SK-N-MC (cell line): ENCODE measurements around the gene ZNF316.

Source experiments
- DNase-seq: peaks from one replicate; pipeline ENCODE4 v3.0.0-alpha.2; 2011; ENCODE audit warnings: low read depth, low spot score
- H3K27ac ChIP-seq: fragments of 200-600 bp; sonication (generic); 2 replicates; pipeline ENCODE4 v1.5.1; 2016; ENCODE audit warnings: mixed run types
- H3K36me3 ChIP-seq: fragments of 200-600 bp; sonication (generic); 2 replicates; pipeline ENCODE4 v1.6.1; 2017; ENCODE audit warnings: antibody characterized with exemption, low read length, mixed read lengths; ENCODE audit not compliant: insufficient read depth
- H3K4me3 ChIP-seq: fragments of 200-600 bp; sonication (generic); 2 replicates; pipeline ENCODE4 v1.5.1; 2016
- H3K9ac ChIP-seq: fragments of 200-600 bp; sonication (generic); 2 replicates; pipeline ENCODE4 v1.8.0; 2017; ENCODE audit warnings: mixed run types, mixed read lengths; ENCODE audit not compliant: insufficient read length
- H3K9me3 ChIP-seq: fragments of 200-600 bp; sonication (generic); 2 replicates; pipeline ENCODE4 v1.6.1; 2017; ENCODE audit warnings: low read depth, mild to moderate bottlenecking, antibody characterized with exemption, low read length, moderate library complexity, mixed read lengths
- EZH2 ChIP-seq: fragments of 200-600 bp; sonication (generic); IDR thresholded peaks from one replicate; pipeline ENCODE4 v1.6.1; 2017; ENCODE audit warnings: antibody characterized with exemption
- FOXP2 ChIP-seq: optimal IDR thresholded peaks from 2 replicates; pipeline ENCODE3; 2011; ENCODE audit warnings: mild to moderate bottlenecking, moderate library complexity; ENCODE audit not compliant: insufficient read depth; ENCODE audit errors: extremely low read length, control extremely low read depth
- POLR2AphosphoS5 ChIP-seq: IDR thresholded peaks from 2 replicates; pipeline ENCODE4 v1.6.1; 2012; ENCODE audit warnings: mild to moderate bottlenecking, low read depth, low read length, borderline replicate concordance

Gene ZNF316

DNA sequence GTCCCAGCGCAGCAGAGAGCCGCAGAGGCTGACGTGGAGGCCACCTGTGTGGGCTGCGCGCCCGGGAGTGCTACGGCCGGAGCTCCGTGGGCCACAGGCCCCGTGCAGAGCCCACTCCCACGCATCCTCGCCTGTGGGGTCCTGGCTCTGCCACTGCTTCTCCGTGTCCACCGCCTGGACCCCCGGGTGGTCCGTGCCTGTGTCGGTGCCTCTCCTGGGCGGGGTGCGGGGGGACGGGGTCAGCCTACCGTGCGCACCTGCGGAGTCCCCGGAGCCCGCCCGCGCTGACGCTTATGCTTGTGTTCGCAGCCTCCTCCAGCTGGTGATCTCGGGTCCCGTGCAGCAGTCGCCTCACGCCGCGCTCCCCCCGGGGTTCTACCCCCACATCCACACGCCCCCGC is 29.5 kb upstream of the ZNF316 start:
- no peak overlapping the region for H3K9ac ChIP-seq
- no peaks in the 10 kb centered on the region for H3K9me3 ChIP-seq
- no peak overlapping the region for H3K27ac ChIP-seq
- H3K36me3 ChIP-seq, result peaks cover 3% of the 10 kb centered on the region
- no peak for TF ChIP-seq FOXP2
- no peak for TF ChIP-seq POLR2AphosphoS5
- DNase-seq, result no peak
- no peak overlapping the region for H3K4me3 ChIP-seq

DNA sequence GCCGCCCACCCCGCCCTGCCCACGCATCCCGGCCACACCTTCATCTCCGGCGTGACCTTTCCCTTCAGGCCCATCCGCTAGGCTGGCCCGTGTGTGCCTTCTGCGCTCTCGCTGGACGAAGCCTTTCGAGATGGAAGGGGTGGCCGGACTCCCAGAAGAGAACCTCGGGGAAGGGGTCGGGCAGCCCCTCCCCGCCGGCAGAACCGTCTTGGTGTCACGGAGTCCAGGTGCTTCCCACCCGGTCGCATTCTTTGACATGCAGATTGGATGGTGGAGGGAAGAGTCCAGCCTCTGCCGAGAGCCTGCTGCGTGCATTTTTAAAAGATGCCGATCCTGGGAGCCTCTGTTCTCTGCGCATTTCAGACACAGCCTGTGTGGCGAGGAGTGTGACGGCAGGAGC is 29.0 kb upstream of the ZNF316 start:
- Histone ChIP-seq H3K27ac (no peak overlapping the region), H3K9ac (no peak overlapping the region), H3K9me3 (no peaks in the 10 kb centered on the region), H3K4me3 (no peak overlapping the region), H3K36me3 (no peaks in the 10 kb centered on the region)
- DNase-seq, result no peak
- no peak for TF ChIP-seq EZH2
- no peak for TF ChIP-seq POLR2AphosphoS5
- TF ChIP-seq FOXP2, result no peak

DNA sequence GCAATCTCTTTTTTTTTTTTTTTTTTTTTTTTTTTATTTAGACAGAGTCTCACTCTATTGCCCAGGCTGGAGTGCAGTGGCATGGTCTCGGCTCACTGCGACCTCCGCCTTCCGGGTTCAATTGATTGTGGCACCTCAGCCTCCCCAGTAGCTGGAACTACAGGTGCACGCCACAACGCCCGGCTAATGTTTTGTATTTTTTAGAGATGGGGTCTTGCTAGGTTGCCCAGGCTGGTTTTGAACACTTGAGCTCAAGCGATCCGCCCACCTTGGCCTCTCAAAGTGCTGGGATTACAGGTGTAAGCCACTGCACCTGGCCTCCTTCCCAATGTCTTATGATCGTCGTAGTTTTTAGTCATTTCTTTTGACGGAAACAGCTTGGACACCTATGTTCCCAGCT is 28.3 kb upstream of the ZNF316 start:
- DNase-seq, result no peak
- Histone ChIP-seq H3K27ac (no peak overlapping the region), H3K9ac (no peak overlapping the region), H3K4me3 (no peak overlapping the region), H3K36me3 (no peaks in the 10 kb centered on the region), H3K9me3 (no peaks in the 10 kb centered on the region)
- no peak for TF ChIP-seq POLR2AphosphoS5
- TF ChIP-seq FOXP2, result no peak
- no peak for TF ChIP-seq EZH2

DNA sequence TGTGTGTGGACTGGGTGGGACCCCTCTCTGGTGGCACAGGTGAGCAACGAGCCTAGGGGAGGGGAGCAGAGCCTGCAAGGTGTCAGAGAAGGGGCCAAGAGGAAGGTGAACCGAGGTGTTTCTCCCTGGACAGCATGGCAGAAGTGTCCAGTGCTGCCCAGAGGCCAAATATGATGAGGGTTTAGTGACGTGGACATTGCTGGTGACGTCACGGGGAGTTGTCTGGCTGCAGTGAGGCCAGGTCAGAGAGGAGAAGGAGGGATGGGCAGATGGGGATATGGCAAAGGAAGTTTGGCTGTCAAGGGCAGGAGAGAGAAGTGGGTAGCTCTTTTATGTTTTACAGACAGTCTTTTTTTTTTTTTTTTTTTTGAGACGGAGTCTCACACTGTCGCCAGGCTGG is 24.3 kb upstream of the ZNF316 start:
- H3K27ac ChIP-seq, result no peak overlapping the region
- no peaks in the 10 kb centered on the region for H3K9me3 ChIP-seq
- no peak overlapping the region for H3K4me3 ChIP-seq
- DNase-seq, result no peak
- TF ChIP-seq POLR2AphosphoS5 (no peak), FOXP2 (no peak), EZH2 (no peak)
- H3K9ac ChIP-seq, result no peak overlapping the region
- H3K36me3 ChIP-seq, result no peaks in the 10 kb centered on the region

DNA sequence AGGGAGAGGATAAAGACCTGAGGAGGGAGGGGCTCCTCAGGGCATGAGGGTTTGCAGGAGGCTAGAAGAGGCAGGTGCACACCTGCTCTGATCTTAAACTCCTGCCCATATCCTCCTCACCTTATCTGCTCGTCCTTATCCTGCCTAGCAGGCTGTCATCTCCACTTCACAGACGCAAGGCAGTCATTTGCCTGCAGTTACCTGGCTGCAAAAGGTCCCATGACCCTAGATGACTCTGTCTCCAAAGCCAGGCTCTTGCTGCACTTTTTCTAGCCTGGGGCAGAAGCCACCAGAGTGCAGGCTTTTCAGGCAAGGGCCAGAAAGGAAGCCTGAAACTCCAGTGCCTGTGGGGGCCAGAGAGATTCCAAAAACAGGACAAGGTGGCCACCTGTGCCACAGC is 23.4 kb upstream of the ZNF316 start:
- Histone ChIP-seq H3K9me3 (no peaks in the 10 kb centered on the region), H3K27ac (no peak overlapping the region), H3K4me3 (no peak overlapping the region), H3K9ac (no peak overlapping the region), H3K36me3 (no peaks in the 10 kb centered on the region)
- TF ChIP-seq POLR2AphosphoS5 (no peak), EZH2 (no peak), FOXP2 (no peak)
- no peak for DNase-seq

DNA sequence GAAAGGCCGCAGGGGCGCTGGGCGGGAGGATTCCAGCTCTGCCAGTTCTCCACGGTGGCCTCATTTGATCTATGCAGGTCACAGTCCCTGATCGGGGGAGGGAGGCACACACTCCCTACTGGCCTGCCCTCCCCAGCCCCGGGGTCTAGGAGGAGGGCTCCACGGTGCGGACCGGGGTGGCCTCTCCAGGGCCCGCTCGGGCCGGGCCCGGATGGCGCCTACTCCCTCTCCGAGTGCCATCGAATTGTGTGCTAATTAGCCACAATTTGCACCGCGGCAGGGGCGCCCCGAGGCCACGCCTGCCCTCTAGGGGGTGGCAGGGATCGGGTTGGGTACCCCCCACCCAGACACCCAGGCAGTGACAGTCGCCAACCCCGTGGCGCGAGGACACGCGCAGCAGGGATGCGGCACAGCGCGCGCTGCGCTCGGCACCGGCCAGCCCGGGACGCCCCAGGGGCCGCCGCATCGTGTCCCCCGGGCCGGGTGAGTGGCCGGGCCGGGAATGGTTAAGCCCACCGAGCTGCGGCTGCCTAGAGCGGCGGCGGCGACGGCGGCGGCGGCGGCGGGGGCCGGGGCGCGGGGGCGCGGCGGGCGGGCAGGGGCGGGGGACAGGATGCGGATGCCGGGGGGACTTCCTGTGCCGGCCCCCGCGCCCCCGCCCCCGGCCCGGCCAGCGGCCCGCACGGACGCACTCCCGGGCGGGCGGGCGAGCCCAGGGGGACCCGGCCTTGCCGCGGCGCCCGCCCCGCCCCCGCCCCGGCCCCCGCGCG is 22.0 kb upstream of the ZNF316 start, which contains the start of gene ZNF853:
ZNF853 (plus strand) TSS at position 658 of the 770 bp plus-strand sequence. CDS start 565 bp downstream, outside the sequence.
- no peak for TF ChIP-seq FOXP2
- TF ChIP-seq POLR2AphosphoS5, result no peak
- TF ChIP-seq EZH2, result no peak
- Histone ChIP-seq H3K27ac (no peak within 1 kb of the TSS), H3K9me3 (no peaks in the 10 kb centered on the region), H3K36me3 (no peaks in the 10 kb centered on the region), H3K4me3 (peak within 1 kb of the TSS; percentile 77), H3K9ac (peak within 1 kb of the TSS; percentile 45)
- DNase-seq, result no peak

DNA sequence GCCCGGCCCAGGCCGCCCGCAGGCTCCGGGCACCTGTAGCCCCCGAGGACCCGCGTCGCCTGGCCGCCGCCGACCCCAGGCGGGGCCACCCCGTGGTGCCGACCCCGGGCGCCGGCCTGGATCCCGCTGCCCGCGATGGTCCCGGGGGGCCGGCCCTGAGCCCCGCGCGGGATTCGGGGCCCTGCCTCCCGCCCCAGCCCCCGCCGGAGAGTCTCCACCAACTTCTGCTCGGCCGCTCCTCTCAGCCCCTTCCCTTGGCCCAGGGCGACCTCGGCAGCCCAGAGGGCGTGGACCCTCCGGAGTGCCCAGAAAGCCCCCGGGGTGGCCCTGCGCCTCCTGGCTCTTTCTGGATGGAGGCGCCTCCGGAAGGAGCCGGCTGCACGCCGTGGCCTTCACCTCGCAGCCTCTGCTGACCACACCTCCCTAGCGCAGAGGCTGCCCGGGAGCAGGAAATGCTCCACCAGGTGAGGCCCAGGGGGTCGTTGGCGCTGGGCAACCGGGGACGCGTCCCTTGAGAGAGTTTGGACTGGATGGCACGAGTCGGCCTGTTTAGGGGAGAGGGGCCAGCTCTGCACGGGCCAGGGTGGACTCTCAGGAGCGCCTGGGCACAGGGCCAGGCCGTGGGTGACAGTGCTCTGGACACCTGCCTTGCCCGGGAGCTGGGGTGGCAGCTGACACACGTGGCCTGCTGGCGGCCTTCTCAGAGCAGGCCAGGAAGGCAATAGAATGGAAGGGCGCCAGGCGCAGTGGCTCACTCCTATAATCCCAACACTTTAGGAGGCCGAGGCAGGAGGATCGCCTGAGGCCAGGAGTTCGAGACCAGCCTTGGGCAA is 21.2 kb upstream of the ZNF316 start:
- peak overlapping the region; percentile 67 for H3K4me3 ChIP-seq
- no peak for DNase-seq
- H3K27ac ChIP-seq, result no peak overlapping the region
- no peaks in the 10 kb centered on the region for H3K36me3 ChIP-seq
- H3K9me3 ChIP-seq, result no peaks in the 10 kb centered on the region
- no peak overlapping the region for H3K9ac ChIP-seq
- TF ChIP-seq FOXP2, result no peak
- no peak for TF ChIP-seq POLR2AphosphoS5
- no peak for TF ChIP-seq EZH2

DNA sequence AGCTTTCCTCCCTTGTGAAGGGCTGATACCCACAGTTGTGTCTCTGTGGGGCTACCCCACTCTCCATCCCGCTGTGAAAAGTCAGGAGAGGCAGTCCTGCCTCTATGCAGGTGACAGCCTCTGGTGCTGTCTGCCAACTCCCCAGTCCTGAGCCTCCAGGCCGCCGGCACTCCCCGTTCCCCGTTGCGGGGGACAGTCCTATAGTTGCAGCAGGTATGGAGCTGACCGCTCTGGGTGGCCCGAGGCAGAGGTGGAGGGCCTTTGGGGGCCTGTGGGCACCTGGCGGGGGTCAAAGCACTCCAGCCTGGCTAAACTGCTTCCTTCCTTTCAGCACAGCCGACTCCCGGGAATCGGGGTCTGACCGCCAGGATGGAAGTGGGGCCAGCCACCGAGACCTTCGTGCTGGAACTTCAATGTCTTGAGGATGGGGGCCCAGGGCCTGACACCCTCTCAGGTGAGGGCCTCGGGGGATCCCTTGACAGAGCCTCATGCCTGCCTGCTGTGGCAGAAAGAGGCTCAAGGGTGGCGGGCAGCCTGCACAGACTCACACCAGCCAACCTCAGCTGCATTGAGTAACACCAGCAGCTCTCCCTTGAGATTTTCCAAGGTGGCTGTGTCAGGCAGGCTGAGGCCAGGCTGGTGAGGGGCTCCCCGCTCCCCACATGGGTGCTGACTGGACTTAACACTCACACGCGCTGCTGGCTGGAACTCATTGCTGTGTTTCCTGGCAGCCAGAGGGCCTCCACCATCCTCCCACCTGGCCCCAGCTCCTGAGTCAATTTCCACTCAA is 20.1 kb upstream of the ZNF316 start:
- Histone ChIP-seq H3K27ac (no peak overlapping the region), H3K9me3 (no peaks in the 10 kb centered on the region), H3K4me3 (no peak overlapping the region), H3K36me3 (no peaks in the 10 kb centered on the region), H3K9ac (no peak overlapping the region)
- TF ChIP-seq EZH2, result no peak
- TF ChIP-seq FOXP2, result no peak
- TF ChIP-seq POLR2AphosphoS5, result no peak
- DNase-seq, result no peak
